ENCODE data around the gene RABGAP1L. TPM values are rescaled to one million over a fixed set of nuclear protein-coding genes. Genes with fewer than 3 reads are reported as not detected.
A peak's percentile ranks its signal among the peaks of the same experiment; 100 is the strongest.

The RABGAP1L gene
- total and polyA plus RNA-seq, 2 of the 4 experiments (the other 2 are of a cell fraction) = 7.9 to 26.7 TPM

DNA sequence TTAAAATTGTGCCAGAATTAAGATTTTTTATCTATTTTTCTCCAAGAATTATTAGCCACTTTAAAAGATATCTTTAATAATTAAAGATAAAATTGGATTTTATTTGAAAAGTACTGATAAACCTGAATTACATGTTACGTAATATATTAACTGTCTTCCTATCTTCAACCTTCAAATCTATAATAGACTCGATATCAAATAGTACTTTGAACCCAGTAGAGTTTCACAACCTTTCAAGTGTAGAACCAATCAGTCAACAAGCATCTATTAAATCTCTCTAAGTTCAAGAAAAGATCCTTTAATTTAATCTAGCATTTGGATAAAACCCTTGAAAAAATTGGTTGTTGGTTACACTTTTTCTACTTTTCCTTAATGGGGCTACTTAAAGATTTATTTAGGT lies 559.9 kb downstream of the RABGAP1L start:
- no peak overlapping the region for H3K4me2 ChIP-seq (ENCODE audit: low read depth, low read length)
- no peak overlapping the region for H3K14ac ChIP-seq (replicated peaks; ENCODE audit: low read depth, low read length)
- H3K4me3 ChIP-seq (ENCODE audit: insufficient read depth, low read depth, low read length) = no peak overlapping the region
- in situ Hi-C loops (cut with MboI; ENCODE audit: low sequenced_read_pairs) = no loop called here
- ChIA-PET CTCF (no interaction called here), POLR2A (ENCODE audit: unreplicated experiment) (no interaction called here)
- H3K56ac ChIP-seq (ENCODE audit: extremely low read depth, insufficient read depth, low read length) = no peak overlapping the region
- no peak overlapping the region for H2BK5ac ChIP-seq (ENCODE audit: low read depth, low read length, poor library complexity, severe bottlenecking)
- no peak overlapping the region for H2AK5ac ChIP-seq (ENCODE audit: low read depth, low read length)
- DNase-seq = no peak
- intact Hi-C loops (cut with micrococcal nuclease) = no loop called here
- H3K27me3 ChIP-seq (ENCODE audit: control insufficient read depth, insufficient read depth, low read length) = no peaks in the 10 kb centered on the region
- H3K9me1 ChIP-seq (ENCODE audit: insufficient read depth, low read length) = no peaks in the 10 kb centered on the region
- no peaks in the 10 kb centered on the region for H3K36me3 ChIP-seq (ENCODE audit: control insufficient read depth, insufficient read depth, low read length)
- H3K27ac ChIP-seq (ENCODE audit: insufficient read depth, low read length) = no peak overlapping the region
- H3K4ac ChIP-seq (ENCODE audit: low read depth, low read length) = no peak overlapping the region
- TF ChIP-seq MAZ (IDR thresholded peaks at IDR 0.05; ENCODE audit: borderline replicate concordance, low read depth, low read length) (no peak), CEBPB (IDR thresholded peaks at IDR 0.05; ENCODE audit: low read depth, low read length) (peak; percentile 30; the same call in 1 of the 2 replicates)
- no peak overlapping the region for H3K9ac ChIP-seq (ENCODE audit: low read depth, low read length)
- H3K9me3 ChIP-seq (ENCODE audit: control insufficient read depth, insufficient read depth, low read length) = no peaks in the 10 kb centered on the region
- ATAC-seq (ENCODE audit: low read depth) = no peak
- H3K18ac ChIP-seq (ENCODE audit: low read depth, low read length) = no peak overlapping the region
- dilution Hi-C loops (cut with HindIII; ENCODE audit: low sequenced_read_pairs, unreplicated experiment) = loop anchor here (25.0 kb wide), 1 partner anchor 457 kb away; no protein-coding TSS in a partner anchor
- H2BK20ac ChIP-seq (ENCODE audit: low read depth, low read length) = no peak overlapping the region
- H4K5ac ChIP-seq (ENCODE audit: low read depth, low read length) = no peak overlapping the region
- H4K91ac ChIP-seq (ENCODE audit: insufficient read depth, low read depth, low read length) = no peak overlapping the region
- no peak overlapping the region for H4K8ac ChIP-seq (ENCODE audit: low read depth in 2 of 2, low read length in 2 of 2)
- WGBS, 2 experiments (ENCODE audit: extremely low coverage in 2 of 2, insufficient read length in 1 of 2) = no CpG with 5 or more reads among the region's 2 CpGs
- H2BK15ac ChIP-seq (ENCODE audit: low read depth, low read length) = no peak overlapping the region
- H3K79me1 ChIP-seq (ENCODE audit: low read depth in 1 of 2, low read length in 2 of 2) = no peaks in the 10 kb centered on the region
- BruUV-seq (replicated peaks) = no TSS peak
- no peak overlapping the region for H2BK120ac ChIP-seq (ENCODE audit: low read depth, low read length)
- no peak overlapping the region for H2AK9ac ChIP-seq (replicated peaks; ENCODE audit: low read depth, low read length, poor library complexity)
- no peaks in the 10 kb centered on the region for H4K20me1 ChIP-seq (ENCODE audit: insufficient read depth, low read length)
- no peaks in the 10 kb centered on the region for H3K4me1 ChIP-seq (ENCODE audit: control insufficient read depth, insufficient read depth, low read length)
- no peak overlapping the region for H2AFZ ChIP-seq (replicated peaks; ENCODE audit: low read length, poor library complexity)
- no peak overlapping the region for H3K23ac ChIP-seq (ENCODE audit: low read depth, low read length)
